HG02571 (cell line): Measurements from ENCODE around the gene ZNF621.
"Not testable (repeated sequence)": the region's sequence is repeated elsewhere in the genome, so short reads cannot be mapped to it uniquely, and the experiment has no call there.

Experiments used
- ATAC-seq: cut with Tn5 transposase; IDR thresholded peaks from one replicate; pipeline ENCODE4 v1.9.1; 2021; ENCODE audit warnings: mild to moderate bottlenecking, moderate library complexity; ENCODE audit not compliant: unreplicated experiment

Gene ZNF621

DNA sequence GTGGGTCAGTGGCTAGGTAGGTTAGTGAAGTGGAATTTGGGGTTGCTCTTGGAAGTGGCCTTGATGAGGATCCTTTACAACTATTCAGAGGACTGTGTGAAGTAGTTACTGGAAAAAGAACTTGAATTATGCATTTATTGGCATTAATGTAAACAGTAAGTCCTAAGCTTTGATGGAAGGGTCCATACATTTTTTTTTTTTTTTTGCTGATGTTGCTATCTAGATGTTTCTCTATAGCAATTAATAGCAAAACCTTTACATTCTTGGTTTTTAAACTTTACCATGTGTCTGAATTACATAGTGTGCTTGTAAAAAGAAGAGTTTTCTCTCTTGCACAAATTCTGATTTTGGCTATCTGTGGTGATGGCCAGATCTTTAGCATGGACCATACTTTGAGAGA, 9.5 kb downstream of the ZNF621 start:
- no peak for ATAC-seq

DNA sequence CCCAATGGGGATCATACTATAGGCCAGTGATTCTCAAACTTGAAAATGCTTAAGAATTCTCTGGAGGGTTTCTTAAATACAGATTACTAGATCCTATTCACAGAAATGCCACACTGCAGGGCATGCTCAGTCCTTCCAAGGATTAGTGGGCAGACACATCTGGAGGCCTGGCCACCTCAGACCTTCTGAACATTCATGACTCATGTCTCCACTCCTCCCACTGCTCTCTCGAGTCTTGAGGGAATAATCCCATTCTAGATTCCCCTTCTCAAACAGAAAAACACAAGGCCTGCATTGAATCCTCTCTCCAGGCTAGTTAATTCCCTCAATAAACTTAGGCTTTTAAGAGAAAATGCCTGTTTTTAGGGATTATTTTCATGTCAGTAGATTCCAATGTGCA, 22.1 kb downstream of the ZNF621 start:
- no peak for ATAC-seq

DNA sequence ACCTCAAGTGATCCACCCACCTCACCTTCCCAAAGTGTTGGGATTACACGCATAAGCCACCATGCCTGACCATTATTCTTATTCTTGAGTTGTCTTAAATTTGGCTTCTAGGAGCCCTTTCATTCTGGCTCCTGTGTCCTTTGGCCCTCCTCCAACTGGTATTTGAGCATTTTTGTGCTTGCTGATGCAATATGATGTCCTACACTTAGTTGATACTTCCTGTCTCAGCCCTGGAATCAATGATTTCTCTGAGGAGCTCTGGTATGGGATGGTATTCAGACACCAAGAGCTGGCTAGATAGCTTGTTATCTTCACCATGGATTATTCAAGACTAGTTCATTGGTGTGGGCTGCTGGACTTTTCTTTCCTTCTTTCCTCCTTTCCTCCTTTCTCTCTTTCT, 25.4 kb downstream of the ZNF621 start:
- ATAC-seq, result no peak

DNA sequence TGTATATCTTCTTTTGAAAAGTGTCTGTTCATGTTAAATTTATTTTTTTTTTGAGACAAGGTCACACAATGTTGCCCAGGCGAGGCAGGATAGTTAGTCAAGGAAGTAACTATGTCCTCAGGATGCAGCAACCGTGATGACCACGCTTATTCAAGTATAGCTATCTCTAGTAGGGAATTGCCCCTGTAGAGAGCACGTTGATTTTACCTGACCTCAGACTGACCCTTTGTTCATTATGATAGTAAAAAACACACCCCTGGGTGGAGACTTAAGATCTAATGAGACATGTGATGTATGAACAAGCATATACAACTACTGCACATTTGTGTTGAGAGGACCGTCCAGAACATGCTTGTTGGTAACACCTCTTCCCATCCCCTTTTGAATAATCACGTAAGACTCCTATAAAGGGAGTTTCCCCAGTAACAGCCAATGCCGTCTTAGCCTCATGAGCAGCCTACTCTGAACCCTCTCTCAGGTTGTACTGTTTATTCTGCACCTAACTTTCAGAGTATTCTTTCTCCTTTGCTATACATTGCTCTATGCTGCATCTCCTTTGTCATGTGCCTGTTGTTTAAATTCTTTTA, 32.9 kb downstream of the ZNF621 start:
- no peak for ATAC-seq

DNA sequence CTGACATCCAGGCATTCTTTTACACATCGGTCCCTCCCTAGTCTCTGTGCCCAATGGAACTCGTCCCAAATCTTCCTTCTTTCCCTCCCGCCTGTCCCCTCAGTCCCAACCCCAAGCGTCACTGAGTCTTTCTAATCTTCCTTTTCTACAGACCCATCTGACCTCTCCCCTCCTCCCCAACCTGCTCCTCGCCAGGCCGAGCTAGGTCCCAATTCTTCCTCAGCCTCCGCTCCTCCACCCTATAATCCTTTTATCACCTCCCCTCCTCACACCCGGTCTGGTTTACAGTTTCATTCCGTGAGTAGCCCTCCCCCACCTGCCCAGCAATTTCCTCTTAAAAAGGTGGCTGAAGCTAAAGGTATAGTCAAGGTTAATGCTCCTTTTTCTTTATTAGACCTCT, 37.7 kb downstream of the ZNF621 start:
- not testable (repeated sequence) for ATAC-seq

DNA sequence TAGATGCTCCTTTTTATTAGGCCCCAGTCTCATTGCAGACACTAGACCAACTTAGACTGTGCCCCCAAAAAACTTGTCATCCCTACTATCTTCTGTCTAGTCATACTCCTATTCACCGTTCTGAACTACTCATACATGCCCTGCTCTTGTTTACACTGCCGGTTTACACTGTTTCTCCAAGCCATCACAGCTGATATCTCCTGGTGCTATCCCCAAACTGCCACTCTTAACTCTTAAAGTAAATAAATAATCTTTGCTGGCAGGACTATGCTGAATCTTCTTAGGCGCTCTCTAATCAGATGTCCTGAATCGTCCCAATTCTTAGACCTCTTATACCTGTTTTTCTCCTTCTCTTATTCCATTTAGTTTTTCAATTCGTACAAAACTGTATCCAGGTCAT, 40.9 kb downstream of the ZNF621 start:
- not testable (repeated sequence) for ATAC-seq

DNA sequence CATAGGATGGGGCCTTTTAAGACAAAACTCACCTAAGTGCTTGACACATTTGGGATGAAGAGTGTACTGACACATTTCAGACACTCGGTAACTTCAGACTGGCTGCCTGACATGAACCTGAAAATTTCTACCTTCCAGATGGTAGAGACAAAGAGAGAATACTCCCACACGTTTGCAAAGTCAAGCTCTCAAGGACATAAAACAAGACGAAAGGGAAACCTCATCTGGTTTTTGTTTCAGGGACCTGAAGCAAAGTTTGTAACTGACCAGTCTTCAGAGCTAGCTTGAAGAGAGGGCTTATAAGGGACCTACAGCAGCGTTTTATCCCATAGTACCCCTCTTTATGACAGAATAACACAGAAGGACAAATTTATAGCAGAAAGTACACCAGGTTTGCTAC, 41.9 kb downstream of the ZNF621 start:
- ATAC-seq, result no peak

DNA sequence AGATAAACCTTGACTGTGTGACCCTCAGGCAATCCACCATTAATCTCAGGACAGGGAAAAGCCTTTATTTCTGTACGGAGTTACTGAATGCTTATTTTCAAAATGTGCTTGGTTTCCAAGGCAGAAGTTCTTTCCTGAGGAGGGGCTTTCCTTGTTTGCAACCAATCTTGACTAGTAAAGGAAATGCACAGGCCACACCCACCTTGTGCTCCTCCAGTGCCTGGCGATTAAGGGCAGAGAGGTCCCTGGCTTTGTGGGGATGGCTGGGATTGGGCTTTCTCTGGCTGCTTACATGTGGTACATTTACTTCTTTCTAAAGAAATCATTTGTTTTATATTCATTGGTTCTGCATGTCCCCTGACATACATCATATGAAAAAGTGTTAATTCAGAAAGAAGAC, 47.8 kb downstream of the ZNF621 start:
- ATAC-seq, result no peak

DNA sequence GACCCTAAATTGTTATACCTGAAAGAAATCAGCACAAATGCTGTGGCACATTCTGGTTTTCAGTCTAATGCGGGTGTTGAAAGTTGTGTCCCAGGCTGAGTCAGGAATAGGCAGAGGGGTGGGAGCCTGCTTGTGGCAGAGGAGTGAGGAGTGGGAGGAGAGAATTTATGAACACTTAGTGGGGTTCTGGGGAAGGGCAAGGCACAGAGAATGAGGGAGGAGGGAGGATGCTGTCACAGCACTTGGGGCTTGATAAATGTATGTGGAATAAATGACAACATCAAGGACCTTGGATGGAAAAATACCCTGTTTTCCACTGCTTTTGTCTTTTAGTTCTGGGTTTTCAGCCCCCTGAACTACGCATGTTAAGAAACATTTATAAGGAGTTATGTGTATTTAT, 49.3 kb downstream of the ZNF621 start:
- no peak for ATAC-seq

DNA sequence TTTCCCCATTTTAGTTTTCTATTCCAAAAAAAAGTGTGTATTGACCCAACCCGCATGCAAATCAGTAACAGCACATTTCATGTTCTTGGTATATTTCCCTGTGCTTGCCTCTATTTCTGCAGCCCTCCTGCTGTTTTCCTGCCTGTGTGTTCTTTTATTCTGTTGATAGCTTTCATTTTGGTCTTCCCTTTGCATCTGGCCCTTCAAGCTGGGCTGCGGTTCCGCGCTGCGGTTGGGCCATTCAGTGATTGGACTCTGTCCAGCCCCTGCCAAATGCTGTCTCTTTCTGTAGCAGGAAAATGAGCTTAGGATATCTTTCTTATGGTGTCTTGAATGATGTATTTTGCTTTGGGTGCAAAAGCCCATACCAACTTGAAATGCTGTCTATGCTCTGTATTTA, 49.9 kb downstream of the ZNF621 start:
- no peak for ATAC-seq

DNA sequence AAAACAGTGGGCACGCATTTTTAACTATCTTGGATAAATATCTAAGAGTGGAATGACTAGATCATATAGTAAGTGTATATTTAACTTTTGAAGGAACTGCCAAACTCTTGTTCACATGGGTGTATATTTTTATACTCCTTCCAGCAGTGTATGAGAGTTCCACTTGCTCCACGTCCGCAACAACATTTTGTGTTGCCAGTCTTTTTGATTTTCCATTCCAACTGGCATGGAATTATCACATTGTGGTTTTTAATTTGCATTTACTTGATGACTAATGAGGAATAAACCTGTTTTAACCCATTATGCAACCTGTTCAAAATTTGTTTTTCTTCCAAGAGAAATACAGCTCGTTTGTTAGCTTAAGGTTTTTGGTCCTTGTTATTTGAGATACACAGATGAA, 51.6 kb downstream of the ZNF621 start:
- no peak for ATAC-seq

DNA sequence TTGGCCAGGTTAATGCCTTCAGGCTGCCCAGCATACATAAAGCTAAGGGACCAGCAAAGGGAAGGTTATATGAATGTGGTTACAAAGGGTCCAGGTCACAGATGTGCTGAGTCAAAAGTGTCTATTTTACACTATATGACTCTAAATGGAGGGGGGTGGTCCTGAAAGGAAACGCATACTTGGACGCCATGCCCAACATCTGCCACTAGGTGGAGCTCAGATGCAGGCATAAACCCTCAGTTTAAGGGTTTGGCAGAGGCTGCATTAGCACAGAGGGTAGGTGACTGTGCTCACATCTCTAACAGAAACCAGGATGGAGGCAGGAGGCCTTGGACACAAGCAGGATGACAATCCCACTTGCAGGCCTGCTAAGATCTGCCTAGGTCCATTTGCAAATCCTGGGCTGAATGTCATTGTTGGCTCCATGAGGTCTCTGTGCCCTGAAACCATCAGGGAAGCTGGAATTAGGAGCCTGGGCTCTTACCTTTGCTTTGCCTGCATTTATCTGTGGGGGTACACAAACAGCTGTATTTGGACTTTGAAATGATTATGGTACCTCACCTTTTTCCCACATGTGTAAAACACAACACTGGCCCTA, 55.8 kb downstream of the ZNF621 start:
- ATAC-seq, result no peak

DNA sequence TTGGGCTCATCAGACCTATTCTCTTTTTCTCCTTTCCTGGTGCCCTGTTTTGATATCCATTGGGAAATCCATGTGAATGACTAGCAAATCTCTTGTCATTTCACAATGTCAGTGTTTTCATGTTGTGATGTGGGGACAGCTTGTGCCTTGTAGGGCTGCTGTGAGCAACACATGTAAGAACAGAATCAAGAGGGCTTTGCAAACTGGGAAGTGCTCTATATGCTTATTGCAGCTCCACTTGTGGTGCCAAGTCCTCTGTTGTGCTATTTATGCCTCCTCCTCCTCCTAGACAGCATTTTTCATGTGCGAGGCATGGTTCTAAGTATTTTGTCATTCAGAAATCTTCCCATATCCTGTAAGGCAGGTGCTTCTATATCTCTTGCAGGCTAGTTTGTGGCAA, 56.4 kb downstream of the ZNF621 start:
- ATAC-seq, result no peak

DNA sequence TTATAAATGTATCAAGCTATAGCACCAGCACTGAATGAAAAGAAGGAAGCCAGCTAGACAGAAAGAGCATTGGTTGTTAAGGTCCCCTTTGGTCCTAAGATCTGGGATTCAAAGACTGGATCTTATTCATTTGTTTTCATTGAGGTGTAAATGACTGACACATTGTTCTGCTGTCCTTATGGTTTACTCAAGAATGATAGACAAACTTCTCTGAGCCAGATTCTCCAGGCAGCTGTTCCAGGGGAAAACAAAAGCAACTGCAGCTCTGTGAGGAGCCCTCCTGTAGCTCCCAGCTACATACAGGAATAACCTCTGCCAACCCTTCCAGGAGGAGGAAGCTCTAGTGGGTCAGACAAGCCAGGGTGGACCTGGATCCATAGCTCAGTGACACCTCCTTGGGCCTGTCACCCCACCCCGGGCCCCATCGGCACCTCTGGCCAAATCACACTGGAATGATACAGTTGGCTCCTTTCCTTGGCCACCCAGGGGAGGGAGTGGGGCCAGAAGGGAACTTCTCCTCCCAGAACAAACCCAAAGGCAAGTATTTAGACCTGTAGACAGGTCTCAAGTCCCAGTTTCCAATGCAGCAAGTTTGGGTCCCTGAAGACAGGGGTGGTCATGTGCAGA, 57.8 kb downstream of the ZNF621 start:
- no peak for ATAC-seq

DNA sequence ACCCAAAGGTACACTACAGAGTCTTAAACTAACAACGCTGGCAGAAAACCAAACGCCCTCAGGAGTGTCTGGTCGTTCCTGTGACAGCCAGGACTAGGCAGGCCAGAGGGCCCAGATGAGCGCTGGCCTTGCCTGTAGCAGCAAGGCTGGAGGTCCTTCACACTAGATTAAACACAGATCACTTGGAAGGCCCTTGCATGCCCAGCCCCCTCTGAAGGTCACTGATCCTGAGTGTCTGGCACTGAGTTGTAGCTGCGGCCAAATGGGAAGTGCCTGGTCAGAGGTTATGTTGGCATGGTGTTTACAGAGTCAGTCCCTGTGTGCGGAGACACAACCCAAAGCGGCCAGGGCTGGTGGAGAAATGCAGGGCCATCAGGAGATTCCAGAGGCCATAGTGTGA, 58.9 kb downstream of the ZNF621 start:
- ATAC-seq, result no peak

DNA sequence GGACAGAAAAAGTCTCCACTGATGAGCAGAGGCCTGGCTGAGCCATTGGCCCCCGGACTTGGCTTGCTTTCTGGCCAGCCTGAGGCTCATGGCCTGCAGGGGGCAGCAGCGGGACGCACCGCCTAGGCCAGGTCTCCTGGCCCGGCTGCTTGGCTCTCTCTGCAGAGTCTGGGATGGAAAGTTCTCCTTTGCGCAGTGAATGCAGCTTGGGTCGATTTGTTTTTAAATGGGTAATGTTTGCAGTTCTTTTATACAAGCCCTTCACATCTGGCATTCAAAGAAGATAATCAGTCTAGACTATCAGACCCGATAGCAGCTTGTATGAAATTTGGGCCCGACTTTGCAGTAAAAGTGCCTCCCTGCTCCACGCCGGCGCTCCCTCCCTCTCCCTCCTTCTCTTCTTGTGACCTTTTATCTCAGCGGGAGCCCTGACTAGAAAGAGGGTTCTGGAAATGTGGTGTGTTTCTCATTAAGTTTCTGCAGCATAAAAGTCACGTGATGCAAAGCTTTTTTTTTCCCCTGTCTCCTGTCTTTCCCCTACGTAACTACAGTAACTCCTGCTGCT, 59.9 kb downstream of the ZNF621 start:
- ATAC-seq, result no peak

DNA sequence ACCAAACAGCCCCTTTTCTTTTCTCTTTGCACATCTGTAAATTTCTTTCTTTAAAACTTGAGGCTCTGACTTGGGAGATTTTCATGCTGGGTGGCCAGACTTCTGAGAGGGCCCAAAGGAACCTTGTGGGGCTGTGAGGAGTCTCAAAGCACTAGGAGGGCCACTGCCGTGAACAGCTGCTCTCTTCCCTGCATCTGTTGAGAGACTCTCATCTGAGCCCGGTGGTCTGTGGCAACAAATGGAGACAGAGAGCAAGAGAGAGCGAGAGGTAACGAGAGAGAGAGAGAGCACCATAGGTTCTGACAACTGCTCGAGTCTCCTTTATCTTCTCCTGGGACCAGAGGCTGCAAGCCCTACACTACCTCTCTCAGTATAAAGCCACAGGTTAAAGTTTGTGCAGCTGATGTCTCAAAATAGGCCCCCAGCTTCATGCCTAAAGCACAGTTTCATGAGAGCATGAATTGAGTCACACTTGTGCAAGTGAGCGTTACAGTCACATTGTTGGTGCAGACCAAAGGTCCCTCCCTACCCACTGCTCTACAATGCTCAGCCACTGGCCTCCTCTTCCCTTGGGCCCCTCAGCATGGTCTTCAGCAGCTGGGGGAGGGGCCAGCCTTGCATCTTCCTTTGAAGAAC, 60.7 kb downstream of the ZNF621 start:
- ATAC-seq, result no peak

DNA sequence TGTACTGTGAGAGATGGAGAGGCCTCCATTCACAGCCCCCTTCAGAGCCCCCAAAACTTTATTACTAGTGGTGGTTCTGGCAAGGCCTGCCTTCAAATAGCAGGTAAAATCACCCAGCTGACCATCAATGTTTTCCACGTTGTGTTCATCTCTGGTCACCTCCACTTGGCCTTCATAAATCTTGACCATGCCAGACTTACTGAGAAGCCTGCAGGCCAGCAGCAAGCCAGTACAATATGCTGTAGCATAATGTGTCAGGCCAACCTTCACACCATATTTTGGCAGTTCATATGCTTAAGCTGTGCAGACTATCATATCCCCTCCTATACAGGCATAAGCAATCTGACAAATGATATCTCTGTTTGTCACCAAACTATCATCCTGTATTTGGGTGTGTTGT, 62.1 kb downstream of the ZNF621 start:
- ATAC-seq, result no peak

DNA sequence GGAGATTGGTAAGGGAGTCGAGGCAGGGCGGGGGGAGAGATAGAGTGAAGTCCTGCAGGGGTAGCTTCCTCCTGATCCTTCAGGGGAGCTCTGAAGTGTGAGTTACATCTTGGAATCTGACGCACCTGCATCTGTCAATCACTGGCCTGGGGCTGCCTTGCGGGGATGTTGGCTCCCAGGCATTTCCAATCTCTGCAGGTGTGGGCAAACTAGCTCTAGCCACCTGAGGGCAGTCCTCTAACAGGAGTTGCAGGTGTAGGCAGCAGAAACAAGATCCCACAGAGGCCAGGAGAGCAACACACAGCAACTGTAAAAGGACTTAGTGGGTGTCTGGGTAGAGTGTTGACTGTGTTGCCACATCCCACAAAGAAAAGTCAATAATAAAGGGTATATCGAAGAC, 63.6 kb downstream of the ZNF621 start:
- no peak for ATAC-seq
